Left ventricle myocardium inferior (tissue), 1 donor: ENCODE measurements around the gene COX19. TPM values are rescaled to one million over a fixed set of nuclear protein-coding genes. Genes with fewer than 3 reads are reported as not detected.

Experiments
- DNase-seq: peaks from one replicate; pipeline ENCODE4 v3.0.0-alpha.2; 2020
- H3K27ac ChIP-seq: fragments of 200-600 bp; replicated peaks from 2 replicates; pipeline ENCODE4 v1.8.0; 2021
- H3K27me3 ChIP-seq: fragments of 200-600 bp; 2 replicates; pipeline ENCODE4 v1.8.0; 2021; ENCODE audit warnings: low read depth
- H3K36me3 ChIP-seq: fragments of 200-600 bp; 2 replicates; pipeline ENCODE4 v1.8.0; 2021
- H3K4me1 ChIP-seq: fragments of 200-600 bp; 2 replicates; pipeline ENCODE4 v1.8.0; 2021
- H3K4me3 ChIP-seq: fragments of 200-600 bp; 2 replicates; pipeline ENCODE4 v1.8.0; 2021; ENCODE audit warnings: mild to moderate bottlenecking, moderate library complexity
- H3K9me3 ChIP-seq: fragments of 200-600 bp; replicated peaks from 2 replicates; pipeline ENCODE4 v1.8.0; 2021
- intact Hi-C: fragments of 100-400 bp; cut with micrococcal nuclease; formaldehyde crosslinking; loops from one replicate; pipeline ENCODE4 v1.11.0; 2022
- total RNA-seq: library from RNA; stranded (reverse); fragmentation: NEBNext Ultra II Directional; extraction: Animal tissue kit (Norgen Biotek cat#: 25700); gene quantifications from one replicate; pipeline ENCODE4 v1.2.1, GENCODE V29; 2021
- TF ChIP-seq, protein P1 (sequence below): fragments of 200-600 bp; IDR thresholded peaks from 2 replicates; pipeline ENCODE4 v1.8.0; 2021; ENCODE audit warnings: antibody characterized with exemption, mild to moderate bottlenecking, borderline replicate concordance
- donor health status: DM: no; HTN: yes; CAD: no; lungs with severe emphysema.

COX19 gene
- total RNA-seq, 1 donor from 2014 or later: 8.5 TPM

- TF ChIP-seq, protein P1, sequence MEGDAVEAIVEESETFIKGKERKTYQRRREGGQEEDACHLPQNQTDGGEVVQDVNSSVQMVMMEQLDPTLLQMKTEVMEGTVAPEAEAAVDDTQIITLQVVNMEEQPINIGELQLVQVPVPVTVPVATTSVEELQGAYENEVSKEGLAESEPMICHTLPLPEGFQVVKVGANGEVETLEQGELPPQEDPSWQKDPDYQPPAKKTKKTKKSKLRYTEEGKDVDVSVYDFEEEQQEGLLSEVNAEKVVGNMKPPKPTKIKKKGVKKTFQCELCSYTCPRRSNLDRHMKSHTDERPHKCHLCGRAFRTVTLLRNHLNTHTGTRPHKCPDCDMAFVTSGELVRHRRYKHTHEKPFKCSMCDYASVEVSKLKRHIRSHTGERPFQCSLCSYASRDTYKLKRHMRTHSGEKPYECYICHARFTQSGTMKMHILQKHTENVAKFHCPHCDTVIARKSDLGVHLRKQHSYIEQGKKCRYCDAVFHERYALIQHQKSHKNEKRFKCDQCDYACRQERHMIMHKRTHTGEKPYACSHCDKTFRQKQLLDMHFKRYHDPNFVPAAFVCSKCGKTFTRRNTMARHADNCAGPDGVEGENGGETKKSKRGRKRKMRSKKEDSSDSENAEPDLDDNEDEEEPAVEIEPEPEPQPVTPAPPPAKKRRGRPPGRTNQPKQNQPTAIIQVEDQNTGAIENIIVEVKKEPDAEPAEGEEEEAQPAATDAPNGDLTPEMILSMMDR: no peak
- H3K36me3 ChIP-seq: peaks cover 29% of the 10 kb centered on the region
- intact Hi-C loops: no loop called here
- H3K27ac ChIP-seq: no peak overlapping the region
- no peaks in the 10 kb centered on the region for H3K9me3 ChIP-seq
- H3K4me3 ChIP-seq: no peak overlapping the region
- H3K27me3 ChIP-seq: no peaks in the 10 kb centered on the region
- no peak for DNase-seq
- peaks cover 20% of the 10 kb centered on the region for H3K4me1 ChIP-seq
Observed at GRCh38 chr7:995571-995970, 20.2 kb upstream of the COX19 start.

DNA sequence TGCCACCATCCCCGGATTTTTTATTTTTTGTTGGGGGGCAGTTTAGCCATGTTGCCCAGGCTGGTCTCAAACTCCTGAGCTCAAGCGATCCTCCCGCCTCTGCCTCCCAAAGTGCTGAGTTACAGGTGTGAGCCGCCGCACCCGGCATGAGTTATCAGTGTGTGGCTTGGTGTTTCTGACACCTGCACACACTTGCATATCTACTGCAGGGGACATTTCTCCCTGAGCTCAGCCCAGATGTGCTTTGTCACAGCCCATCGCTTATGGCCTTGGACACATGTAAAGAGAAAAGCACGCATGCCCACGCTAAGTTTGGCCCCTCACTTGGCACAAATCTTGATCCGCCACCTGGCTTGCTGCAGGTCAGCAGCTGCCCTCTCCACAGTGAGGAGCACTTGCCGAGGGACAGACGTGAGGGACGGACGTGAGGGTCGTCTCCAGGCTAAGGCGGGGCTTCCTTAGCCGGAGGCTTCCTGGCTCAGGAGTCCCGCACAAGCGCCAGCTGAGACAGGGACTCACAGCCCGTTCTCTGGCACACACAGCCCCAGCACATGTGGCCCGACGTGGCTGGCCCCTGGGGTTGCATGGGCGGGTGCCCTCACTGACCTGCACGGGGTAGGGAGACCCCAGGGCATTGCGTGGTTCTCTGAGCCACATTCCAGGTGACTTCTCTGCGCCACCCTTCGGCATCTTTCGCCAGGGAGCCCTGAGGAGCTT lies 19.4 kb upstream of the COX19 start:
- H3K27ac ChIP-seq: no peak overlapping the region
- no peaks in the 10 kb centered on the region for H3K27me3 ChIP-seq
- H3K36me3 ChIP-seq: peaks cover 27% of the 10 kb centered on the region
- H3K9me3 ChIP-seq: no peaks in the 10 kb centered on the region
- H3K4me3 ChIP-seq: no peak overlapping the region
- intact Hi-C loops: no loop called here
- peaks cover 20% of the 10 kb centered on the region for H3K4me1 ChIP-seq
- no peak for DNase-seq
- TF ChIP-seq, protein P1: no peak

DNA sequence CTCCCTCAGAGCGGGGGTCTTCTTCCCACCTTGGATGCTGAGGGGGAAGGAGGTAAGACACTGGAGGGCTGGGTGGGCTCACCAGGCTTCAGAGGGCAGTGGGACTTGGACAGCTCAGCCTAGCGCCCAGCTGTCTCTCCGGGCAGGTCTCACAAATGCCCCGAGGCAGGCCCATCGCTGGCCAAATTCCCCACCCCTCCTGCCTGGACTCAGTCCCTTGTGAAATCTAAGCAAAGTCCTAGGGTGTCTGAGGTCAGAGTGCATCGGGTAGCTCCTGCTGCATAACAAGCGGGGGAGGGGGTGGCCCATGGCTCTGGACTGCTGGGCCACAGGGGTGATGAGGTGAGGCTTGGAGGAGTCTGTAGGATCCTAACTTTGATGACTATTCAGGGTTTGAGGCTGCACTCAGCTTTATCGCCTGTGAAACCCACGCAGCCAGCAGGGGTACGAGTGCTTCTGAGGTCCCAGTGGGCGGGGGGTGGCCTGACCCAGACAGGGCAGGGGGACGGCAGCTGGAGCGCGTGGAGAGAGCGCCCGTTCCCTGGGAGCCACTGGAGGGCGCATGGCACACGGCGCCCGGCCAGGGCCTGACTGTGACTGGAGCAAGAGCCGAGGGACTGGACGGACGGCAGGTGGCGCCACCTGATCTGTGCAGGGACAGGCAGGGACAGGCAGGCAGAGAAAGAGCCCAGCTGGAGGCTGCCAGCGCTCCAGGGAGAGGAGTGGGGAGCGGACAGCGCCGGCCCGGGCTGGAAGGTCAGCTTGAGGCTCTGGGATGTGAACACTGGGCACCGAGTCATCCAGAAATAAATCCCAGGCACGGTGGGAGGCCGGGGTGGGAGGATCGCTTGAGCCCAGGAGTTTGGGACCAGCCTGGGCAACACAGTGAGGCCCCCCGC lies 17.6 kb upstream of the COX19 start:
- peaks cover 27% of the 10 kb centered on the region for H3K4me1 ChIP-seq
- intact Hi-C loops: loop anchor here (2.0 kb wide), 1 partner anchor 72 kb away; no protein-coding TSS in a partner anchor
- TF ChIP-seq, protein P1: peak; percentile 100
- no peak overlapping the region for H3K4me3 ChIP-seq
- H3K27me3 ChIP-seq: peaks cover 16% of the 10 kb centered on the region
- peak; percentile 95 for DNase-seq
- peaks cover 19% of the 10 kb centered on the region for H3K36me3 ChIP-seq
- no peak overlapping the region for H3K27ac ChIP-seq
- H3K9me3 ChIP-seq: no peaks in the 10 kb centered on the region

- H3K36me3 ChIP-seq: peaks cover 9% of the 10 kb centered on the region
- intact Hi-C loops: loop anchor here (2.0 kb wide), 1 partner anchor 73 kb away; no protein-coding TSS in a partner anchor
- H3K27me3 ChIP-seq: peaks cover 26% of the 10 kb centered on the region
- DNase-seq: no peak
- no peaks in the 10 kb centered on the region for H3K9me3 ChIP-seq
- TF ChIP-seq, protein P1: no peak
- no peak overlapping the region for H3K4me3 ChIP-seq
- peaks cover 27% of the 10 kb centered on the region for H3K4me1 ChIP-seq
- H3K27ac ChIP-seq: no peak overlapping the region
Observed at GRCh38 chr7:991729-992656, 16.6 kb upstream of the COX19 start.
